Caco-2 (cell line): ENCODE measurements around the gene FDXR. TPM values are rescaled to one million over a fixed set of nuclear protein-coding genes. Genes with fewer than 3 reads are reported as not detected.

Experiments
- BruUV-seq: library from RNA; stranded (reverse); fragments of 400-500 nt; replicated peaks from 2 replicates; lab custom pipeline; 2021; lab: Mats Ljungman, UMichigan
- CTCF ChIA-PET: fragments of 300-600 bp; sonication (Branson Sonifier 250); formaldehyde crosslinking; loops from one replicate; lab custom pipeline; 2022; ENCODE audit warnings: antibody characterized with exemption; lab: Charles Lee
- POLR2A ChIA-PET: fragments of 300-600 bp; sonication (Branson Sonifier 250); formaldehyde crosslinking; loops from one replicate; lab custom pipeline; 2022; ENCODE audit warnings: antibody characterized with exemption; lab: Charles Lee
- DNase-seq, 2 experiments: peaks; one replicate each; pipeline versions ENCODE4 v3.0.0 to v3.0.0-alpha.2; 2020 to 2022
- H3K27me3 ChIP-seq: replicated peaks from 2 replicates; pipeline ENCODE4 v1.6.0; 2011; ENCODE audit warnings: low read length; ENCODE audit not compliant: control insufficient read depth, insufficient read depth
- H3K36me3 ChIP-seq: 2 replicates; pipeline ENCODE4 v1.5.1; 2011; ENCODE audit warnings: low read length; ENCODE audit not compliant: control insufficient read depth, insufficient read depth
- H3K4me1 ChIP-seq: fragments of 250-450 bp; sonication (Bioruptor Pico); 2 replicates; pipeline ENCODE4 v1.5.1; 2020; ENCODE audit warnings: mild to moderate bottlenecking
- H3K4me3 ChIP-seq: 2 replicates; pipeline ENCODE4 v1.5.1; 2011; ENCODE audit warnings: low read depth, mild to moderate bottlenecking, control low read depth, low read length
- H3K9me3 ChIP-seq: fragments of 250-450 bp; sonication (Bioruptor Pico); 2 replicates; pipeline ENCODE4 v1.5.1; 2020; ENCODE audit warnings: mild to moderate bottlenecking, moderate library complexity
- H3K27ac Mint-ChIP-seq: one replicate; pipeline ENCODE4 v1.8.0; 2022; ENCODE audit warnings: mixed read lengths; ENCODE audit not compliant: unreplicated experiment
- H3K27me3 Mint-ChIP-seq: one replicate; pipeline ENCODE4 v1.8.0; 2022; ENCODE audit warnings: mixed read lengths; ENCODE audit not compliant: insufficient read depth, unreplicated experiment
- H3K36me3 Mint-ChIP-seq: one replicate; pipeline ENCODE4 v1.8.0; 2022; ENCODE audit warnings: mild to moderate bottlenecking, mixed read lengths; ENCODE audit not compliant: insufficient read depth, unreplicated experiment
- H3K4me1 Mint-ChIP-seq: one replicate; pipeline ENCODE4 v1.8.0; 2022; ENCODE audit warnings: low read depth, mixed read lengths; ENCODE audit not compliant: unreplicated experiment
- H3K4me3 Mint-ChIP-seq: one replicate; pipeline ENCODE4 v1.8.0; 2022; ENCODE audit warnings: mild to moderate bottlenecking, moderate library complexity, mixed read lengths; ENCODE audit not compliant: unreplicated experiment
- H3K9me3 Mint-ChIP-seq: one replicate; pipeline ENCODE4 v1.8.0; 2022; ENCODE audit warnings: mixed read lengths; ENCODE audit not compliant: unreplicated experiment
- CTCF ChIP-seq, 2 experiments: fragments of 200-600 bp in 1 of 2; IDR thresholded peaks; 1 replicate in 1 of 2; 2 replicates in 1 of 2; pipeline versions ENCODE4 v1.5.1 to v1.8.0; 2011 to 2022; ENCODE audit warnings: antibody characterized with exemption in 1 of 2, control low read depth in 1 of 2, inconsistent platforms in 1 of 2, low read depth in 1 of 2, low read length in 1 of 2, mild to moderate bottlenecking in 1 of 2, moderate library complexity in 1 of 2; ENCODE audit not compliant: insufficient read depth in 1 of 2, severe bottlenecking in 1 of 2, unreplicated experiment in 1 of 2
- intact Hi-C: fragments of 100-400 bp; cut with micrococcal nuclease; formaldehyde crosslinking; loops from one replicate; pipeline ENCODE4 v1.10.0; 2022; ENCODE audit not compliant: unreplicated experiment
- total RNA-seq: library from RNA; stranded (reverse); gene quantifications from 2 replicates; pipeline ENCODE4 v1.2.3, GENCODE V29; 2022

FDXR gene
- total RNA-seq, 1 experiment from 2014 or later = 19.0 TPM

- Mint-ChIP-seq H3K36me3 (peaks cover 17% of the 10 kb centered on the region), H3K27ac (no peak overlapping the region), H3K27me3 (peaks cover 30% of the 10 kb centered on the region), H3K4me3 (peak overlapping the region; percentile 56), H3K4me1 (peaks cover 8% of the 10 kb centered on the region), H3K9me3 (no peaks in the 10 kb centered on the region)
- no peak for TF ChIP-seq CTCF (IDR thresholded peaks at IDR 0.05; ENCODE audit: insufficient read depth in 1 of 2, low read depth in 1 of 2, low read length in 1 of 2, severe bottlenecking in 1 of 2, unreplicated experiment in 1 of 2)
- no TSS peak for BruUV-seq
- POLR2A ChIA-PET = interaction anchor here (1.7 kb wide), 1 partner anchor 9 kb away, joined by 12 read pairs; no protein-coding TSS in a partner anchor
- DNase-seq = no peak
- intact Hi-C loops = no loop called here
- Histone ChIP-seq H3K27me3 (peaks cover 12% of the 10 kb centered on the region), H3K4me1 (peaks cover 32% of the 10 kb centered on the region), H3K9me3 (no peaks in the 10 kb centered on the region), H3K36me3 (peaks cover 3% of the 10 kb centered on the region; the same call in 1 of the 2 replicates), H3K4me3 (peak overlapping the region; percentile 27)
- CTCF ChIA-PET = interaction anchor here (0.5 to 4.9 kb wide), 10 partner anchors 9 to 340 kb away, joined by 3 to 43 read pairs (median 11); partner anchors contain the start of gene FDXR
These were observed 11.7 kb downstream of the FDXR start for GRCh38 chr17:74860872-74861661.

GRCh38 chr17:74860229-74860871, 12.4 kb downstream of the FDXR start:
- Mint-ChIP-seq H3K4me3 (peak overlapping the region; percentile 56), H3K36me3 (peaks cover 17% of the 10 kb centered on the region), H3K27me3 (peaks cover 31% of the 10 kb centered on the region), H3K27ac (no peak overlapping the region), H3K4me1 (peaks cover 8% of the 10 kb centered on the region), H3K9me3 (no peaks in the 10 kb centered on the region)
- Histone ChIP-seq H3K4me3 (no peak overlapping the region), H3K36me3 (peaks cover 3% of the 10 kb centered on the region; the same call in 1 of the 2 replicates), H3K27me3 (peaks cover 13% of the 10 kb centered on the region), H3K9me3 (no peaks in the 10 kb centered on the region), H3K4me1 (peaks cover 32% of the 10 kb centered on the region)
- intact Hi-C loops = no loop called here
- BruUV-seq = no TSS peak
- POLR2A ChIA-PET = no interaction called here
- no peak for DNase-seq
- CTCF ChIA-PET = interaction anchor here (0.5 to 4.9 kb wide), 7 partner anchors 8 to 341 kb away, joined by 3 to 43 read pairs (median 7); partner anchors contain the start of gene FDXR
- TF ChIP-seq CTCF (IDR thresholded peaks at IDR 0.05; ENCODE audit: insufficient read depth in 1 of 2, low read depth in 1 of 2, low read length in 1 of 2, severe bottlenecking in 1 of 2, unreplicated experiment in 1 of 2) = no peak
